ENCODE results near the gene ELAVL2.

The ELAVL2 gene

GRCh38 chr9:23825700-23826099 lies 340 bp downstream of the ELAVL2 start:
- peak; percentile 4 for DNase-seq (ENCODE audit: low read depth)
- TF ChIP-seq CTCF (IDR thresholded peaks at IDR 0.05; ENCODE audit: low read length, missing control alignments), result no peak
- H3K4me3 ChIP-seq (replicated peaks; ENCODE audit: low read depth, low read length), result peak overlapping the region; percentile 43

- no peak for TF ChIP-seq CTCF (IDR thresholded peaks at IDR 0.05; ENCODE audit: low read length, missing control alignments)
- H3K4me3 ChIP-seq (replicated peaks; ENCODE audit: low read depth, low read length), result peak overlapping the region; percentile 43
- DNase-seq (ENCODE audit: low read depth), result no peak
Measured at GRCh38 chr9:23824830-23825591, 1.0 kb downstream of the ELAVL2 start.

GRCh38 chr9:23823986-23824829 lies 1.8 kb downstream of the ELAVL2 start:
- no peak overlapping the region for H3K4me3 ChIP-seq (replicated peaks; ENCODE audit: low read depth, low read length)
- TF ChIP-seq CTCF (IDR thresholded peaks at IDR 0.05; ENCODE audit: low read length, missing control alignments), result no peak

GRCh38 chr9:23823269-23823668 lies 2.8 kb downstream of the ELAVL2 start:
- no peak for DNase-seq (ENCODE audit: low read depth)
- no peak for TF ChIP-seq CTCF (IDR thresholded peaks at IDR 0.05; ENCODE audit: low read length, missing control alignments)
- no peak overlapping the region for H3K4me3 ChIP-seq (replicated peaks; ENCODE audit: low read depth, low read length)

More at GRCh38 chr9:23823986-23824829, 1.8 kb downstream of the ELAVL2 start:
- DNase-seq (ENCODE audit: low read depth), result no peak

- DNase-seq (ENCODE audit: low read depth), result no peak
- no peak for TF ChIP-seq CTCF (IDR thresholded peaks at IDR 0.05; ENCODE audit: low read length, missing control alignments)
- no peak overlapping the region for H3K4me3 ChIP-seq (replicated peaks; ENCODE audit: low read depth, low read length)
Measured at GRCh38 chr9:23822261-23823169, 3.5 kb downstream of the ELAVL2 start.

GRCh38 chr9:23821375-23822181 lies 4.5 kb downstream of the ELAVL2 start:
- no peak for TF ChIP-seq CTCF (IDR thresholded peaks at IDR 0.05; ENCODE audit: low read length, missing control alignments)
- H3K4me3 ChIP-seq (replicated peaks; ENCODE audit: low read depth, low read length), result no peak overlapping the region
- DNase-seq (ENCODE audit: low read depth), result no peak

Measured in fibroblast of pulmonary artery (primary cell).